ENCODE data around the gene TSPAN18. TPM values are rescaled to one million over a fixed set of nuclear protein-coding genes. Genes with fewer than 3 reads are reported as not detected.

Gene TSPAN18
- total RNA-seq, 4 donors from 2014 or later, result 31.1 to 74.6 (median 34.7) TPM

- Histone ChIP-seq H3K27me3 (no peaks in the 10 kb centered on the region), H3K4me3 (no peak overlapping the region), H3K27ac (no peak overlapping the region), H3K9me3 (no peaks in the 10 kb centered on the region), H3K4me1 (peaks cover 0 to 25% (median 0%) of the 10 kb centered on the region in 3 donors), H3K36me3 (peaks cover 0 to 21% of the 10 kb centered on the region in 2 donors)
- no peak for ATAC-seq
- 88 to 96% methylated on average over 3 to 5 of the region's 12 CpGs for WGBS, 2 donors (ENCODE audit: low coverage in 1 of 2)
- TF ChIP-seq CTCF (IDR thresholded peaks at IDR 0.05) (no peak), EP300 (IDR thresholded peaks at IDR 0.05) (no peak), POLR2A (IDR thresholded peaks at IDR 0.05) (no peak), POLR2AphosphoS5 (IDR thresholded peaks at IDR 0.05) (no peak)
Observed at GRCh38 chr11:44904261-44905020, 177.7 kb downstream of the TSPAN18 start.

GRCh38 chr11:44905131-44905866 lies 178.5 kb downstream of the TSPAN18 start:
- ATAC-seq, result no peak
- WGBS, 2 donors (ENCODE audit: low coverage in 1 of 2), result 49 to 56% methylated on average over 5 to 8 of the region's 9 CpGs
- Histone ChIP-seq H3K4me1 (peaks cover 0 to 25% (median 0%) of the 10 kb centered on the region in 3 donors), H3K27ac (no peak overlapping the region), H3K4me3 (no peak overlapping the region), H3K27me3 (no peaks in the 10 kb centered on the region), H3K9me3 (no peaks in the 10 kb centered on the region), H3K36me3 (peaks cover 0 to 30% of the 10 kb centered on the region in 2 donors)
- no peak for TF ChIP-seq POLR2A (IDR thresholded peaks at IDR 0.05)
- no peak for TF ChIP-seq POLR2AphosphoS5 (IDR thresholded peaks at IDR 0.05)
- TF ChIP-seq EP300 (IDR thresholded peaks at IDR 0.05), result no peak
- no peak for TF ChIP-seq CTCF (IDR thresholded peaks at IDR 0.05)

GRCh38 chr11:44906649-44907048 lies 179.9 kb downstream of the TSPAN18 start:
- WGBS, 2 donors (ENCODE audit: low coverage in 1 of 2), result 60% methylated on average over 1 of the region's 5 CpGs; no CpG with 5 or more reads in 1 of the 2 donors

GRCh38 chr11:44909557-44909956 lies 182.8 kb downstream of the TSPAN18 start:
- ATAC-seq, result no peak
- Histone ChIP-seq H3K9me3 (no peaks in the 10 kb centered on the region), H3K4me1 (peaks cover 0 to 40% (median 11%) of the 10 kb centered on the region in 3 donors), H3K27ac (no peak overlapping the region), H3K27me3 (no peaks in the 10 kb centered on the region), H3K36me3 (peaks cover 0 to 45% of the 10 kb centered on the region in 2 donors), H3K4me3 (no peak overlapping the region)
- 100% methylated on average over 2 of the region's 14 CpGs; no CpG with 5 or more reads in 1 of the 2 donors for WGBS, 2 donors (ENCODE audit: low coverage in 1 of 2)
- TF ChIP-seq CTCF (IDR thresholded peaks at IDR 0.05) (no peak), POLR2AphosphoS5 (IDR thresholded peaks at IDR 0.05) (no peak), POLR2A (IDR thresholded peaks at IDR 0.05) (no peak), EP300 (IDR thresholded peaks at IDR 0.05) (no peak)

More at GRCh38 chr11:44906649-44907048, 179.9 kb downstream of the TSPAN18 start:
- no peaks in the 10 kb centered on the region for H3K9me3 ChIP-seq
- no peak for TF ChIP-seq POLR2AphosphoS5 (IDR thresholded peaks at IDR 0.05)
- TF ChIP-seq POLR2A (IDR thresholded peaks at IDR 0.05), result no peak
- TF ChIP-seq CTCF (IDR thresholded peaks at IDR 0.05), result no peak
- peaks cover 0 to 32% of the 10 kb centered on the region in 2 donors for H3K36me3 ChIP-seq
- H3K4me1 ChIP-seq, result peaks cover 0 to 38% (median 9%) of the 10 kb centered on the region in 3 donors
- ATAC-seq, result no peak
- H3K27me3 ChIP-seq, result no peaks in the 10 kb centered on the region
- no peak overlapping the region for H3K27ac ChIP-seq
- no peak overlapping the region for H3K4me3 ChIP-seq

Measured in gastroesophageal sphincter (tissue), 4 donors.